GM12891 (cell line): ENCODE measurements around the gene YBX2.

Experiments
- PAX5 ChIP-seq: IDR thresholded peaks from 2 replicates; pipeline ENCODE4 v1.6.1; 2011; ENCODE audit warnings: low read length, moderate library complexity, mild to moderate bottlenecking; ENCODE audit not compliant: insufficient read depth, severe bottlenecking
- POLR2AphosphoS5 ChIP-seq: IDR thresholded peaks from 2 replicates; pipeline ENCODE4 v1.6.1; 2011; ENCODE audit warnings: low read depth, low read length, control low read depth

DNA sequence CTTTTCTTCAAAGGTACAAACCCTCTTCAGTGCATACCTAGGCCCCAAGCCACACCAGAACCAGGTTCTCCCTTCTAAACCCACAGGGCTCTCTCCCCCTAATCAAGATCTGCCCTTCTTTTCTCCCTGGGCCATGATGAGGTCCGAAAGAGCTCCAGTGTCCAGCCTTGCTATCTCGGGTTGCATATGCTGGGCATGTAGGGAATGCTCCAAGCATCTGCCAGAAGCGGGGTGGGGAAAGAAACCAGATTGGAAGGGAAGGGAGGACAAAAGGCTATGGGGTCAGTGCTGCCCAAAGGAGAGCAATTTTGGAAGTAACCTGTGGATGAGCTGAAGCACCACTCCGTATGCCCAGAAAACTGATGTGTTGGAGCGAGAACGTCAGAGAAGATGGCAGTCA, 45.2 kb downstream of the YBX2 start:
- TF ChIP-seq PAX5 = no peak
- no peak for TF ChIP-seq POLR2AphosphoS5
